Lung (tissue), 12 donors: ENCODE data around the gene TEAD4. TPM values are rescaled to one million over a fixed set of nuclear protein-coding genes. Genes with fewer than 3 reads are reported as not detected.
A peak's percentile ranks its signal among the peaks of the same experiment; 100 is the strongest.

Experiments
- ATAC-seq: fragments of 200-7000 bp; cut with Tn5 transposase; one replicate; pipeline ENCODE4 v1.9.1; 2020; ENCODE audit warnings: moderate number of reproducible peaks; ENCODE audit not compliant: insufficient read depth, low FRiP score
- DNase-seq, 3 donors: peaks; one replicate each; pipeline ENCODE4 v3.0.0-alpha.2; 2013 to 2017
- H3K27ac ChIP-seq, 2 donors: one replicate each; pipeline ENCODE4 v1.5.1; 2013; ENCODE audit warnings: mild to moderate bottlenecking in 2 of 2, moderate library complexity in 2 of 2, control low read depth in 1 of 2, inconsistent platforms in 1 of 2, low read depth in 1 of 2, low read length in 1 of 2
- H3K27me3 ChIP-seq, 3 donors: one replicate each; pipeline ENCODE4 v1.5.1; 2013; ENCODE audit warnings: low read length in 2 of 3; ENCODE audit not compliant: control insufficient read depth in 3 of 3, insufficient read depth in 3 of 3
- H3K36me3 ChIP-seq, 4 donors: one replicate each; pipeline ENCODE4 v1.5.1; 2013; ENCODE audit warnings: low read length in 4 of 4, mild to moderate bottlenecking in 1 of 4, moderate library complexity in 1 of 4; ENCODE audit not compliant: control insufficient read depth in 4 of 4, insufficient read depth in 4 of 4
- H3K4me1 ChIP-seq, 5 donors: one replicate each; pipeline ENCODE4 v1.5.1; 2013; ENCODE audit warnings: low read length in 5 of 5, mild to moderate bottlenecking in 2 of 5, moderate library complexity in 1 of 5; ENCODE audit not compliant: control insufficient read depth in 5 of 5, insufficient read depth in 5 of 5
- H3K4me3 ChIP-seq: one replicate; pipeline ENCODE4 v1.5.1; 2013; ENCODE audit warnings: mild to moderate bottlenecking, control low read depth, moderate library complexity
- H3K9ac ChIP-seq, 2 donors: one replicate each; pipeline ENCODE4 v1.5.1; 2013; ENCODE audit warnings: low read length in 2 of 2, control low read depth in 1 of 2; ENCODE audit not compliant: insufficient read depth in 1 of 2
- H3K9me3 ChIP-seq, 4 donors: one replicate each; pipeline ENCODE4 v1.5.1; 2013; ENCODE audit warnings: low read length in 3 of 4, mild to moderate bottlenecking in 1 of 4, moderate library complexity in 1 of 4; ENCODE audit not compliant: control insufficient read depth in 4 of 4, insufficient read depth in 3 of 4
- WGBS, 2 donors: extraction: QIAGEN DNeasy Blood & Tissue Kit; methylation state at CpG; one replicate each; pipeline ENCODE4 v1.1.7; 2013; 5-methylcytosine and 5-hydroxymethylcytosine counted together
- polyA plus RNA-seq, 2 donors: library from polyadenylated mRNA; stranded (reverse); fragments of 200-250 nt; gene quantifications; one replicate each; pipeline ENCODE4 v1.2.1, GENCODE V29; 2013
- total RNA-seq, 2 donors: library from RNA; depleted of rRNA in 1 of 2; stranded (reverse); fragments of >200 nt in 1 of 2; gene quantifications; one replicate each; pipeline ENCODE4 v1.2.1, GENCODE V29; 2014 to 2021
- TF ChIP-seq, protein P1 (sequence below): IDR thresholded peaks from 2 replicates; pipeline ENCODE4 v1.5.1; 2012; ENCODE audit warnings: mild to moderate bottlenecking; ENCODE audit errors: control extremely low read depth, extremely low read depth
- donor health status: control.
- donor health status: control.
- donor health status: Bipolar disorder and iron deficiency.
- donor health status: healthy.
- donor health status: DM: yes; HTN: yes; CAD: no.

Gene TEAD4
- total and polyA plus RNA-seq, 4 donors: 7.1 to 36.3 (median 28.8) TPM

DNA sequence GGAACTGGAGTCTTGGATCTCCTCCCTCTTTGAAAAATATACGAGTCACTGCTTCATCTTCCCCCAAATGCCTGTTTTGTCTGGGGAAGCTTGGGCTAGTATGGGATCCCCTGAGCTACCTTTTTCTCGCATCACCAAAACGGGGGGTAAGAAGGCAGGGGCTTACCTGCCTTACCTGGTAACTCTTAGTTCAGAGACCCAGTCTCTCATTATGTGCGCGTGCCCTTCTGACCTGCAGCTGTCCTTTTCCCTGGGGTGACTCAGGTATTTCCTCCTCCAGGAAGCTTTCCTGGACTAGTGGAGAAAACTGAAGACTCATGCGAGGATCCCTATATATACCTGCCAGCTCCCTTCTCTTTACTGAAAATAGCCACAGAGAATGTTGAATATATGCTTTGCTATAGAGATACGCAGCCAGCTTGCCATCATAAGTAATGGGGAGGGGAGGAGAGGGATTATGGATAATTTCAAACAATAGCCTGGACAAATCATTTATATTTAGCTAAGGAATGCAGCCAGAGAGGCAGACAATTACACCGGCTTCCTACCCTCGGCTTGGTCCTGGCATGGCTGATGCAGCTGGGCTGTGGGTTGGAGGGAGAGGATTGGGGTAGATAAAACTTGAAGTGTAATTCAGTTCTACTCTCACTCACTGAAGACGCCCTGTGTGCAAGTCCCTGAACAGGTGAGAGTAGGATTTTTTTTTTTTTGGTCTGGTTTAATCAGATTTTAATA, 119.1 kb downstream of the TEAD4 start:
- no peak for ATAC-seq
- Histone ChIP-seq H3K4me3 (peak overlapping the region; percentile 40), H3K9me3 (no peaks in the 10 kb centered on the region), H3K9ac (peak overlapping the region in 1 of 2 donors; percentile 70), H3K27me3 (no peaks in the 10 kb centered on the region), H3K27ac (peak overlapping the region; percentile 21 to 43), H3K36me3 (peaks cover 0 to 3% (median 0%) of the 10 kb centered on the region in 4 donors), H3K4me1 (peaks cover 8 to 26% (median 17%) of the 10 kb centered on the region in 5 donors)
- TF ChIP-seq, protein P1, sequence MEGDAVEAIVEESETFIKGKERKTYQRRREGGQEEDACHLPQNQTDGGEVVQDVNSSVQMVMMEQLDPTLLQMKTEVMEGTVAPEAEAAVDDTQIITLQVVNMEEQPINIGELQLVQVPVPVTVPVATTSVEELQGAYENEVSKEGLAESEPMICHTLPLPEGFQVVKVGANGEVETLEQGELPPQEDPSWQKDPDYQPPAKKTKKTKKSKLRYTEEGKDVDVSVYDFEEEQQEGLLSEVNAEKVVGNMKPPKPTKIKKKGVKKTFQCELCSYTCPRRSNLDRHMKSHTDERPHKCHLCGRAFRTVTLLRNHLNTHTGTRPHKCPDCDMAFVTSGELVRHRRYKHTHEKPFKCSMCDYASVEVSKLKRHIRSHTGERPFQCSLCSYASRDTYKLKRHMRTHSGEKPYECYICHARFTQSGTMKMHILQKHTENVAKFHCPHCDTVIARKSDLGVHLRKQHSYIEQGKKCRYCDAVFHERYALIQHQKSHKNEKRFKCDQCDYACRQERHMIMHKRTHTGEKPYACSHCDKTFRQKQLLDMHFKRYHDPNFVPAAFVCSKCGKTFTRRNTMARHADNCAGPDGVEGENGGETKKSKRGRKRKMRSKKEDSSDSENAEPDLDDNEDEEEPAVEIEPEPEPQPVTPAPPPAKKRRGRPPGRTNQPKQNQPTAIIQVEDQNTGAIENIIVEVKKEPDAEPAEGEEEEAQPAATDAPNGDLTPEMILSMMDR: no peak
- 45 to 47% methylated on average over 10 of the region's 10 CpGs for WGBS, 2 donors
- no peak for DNase-seq

DNA sequence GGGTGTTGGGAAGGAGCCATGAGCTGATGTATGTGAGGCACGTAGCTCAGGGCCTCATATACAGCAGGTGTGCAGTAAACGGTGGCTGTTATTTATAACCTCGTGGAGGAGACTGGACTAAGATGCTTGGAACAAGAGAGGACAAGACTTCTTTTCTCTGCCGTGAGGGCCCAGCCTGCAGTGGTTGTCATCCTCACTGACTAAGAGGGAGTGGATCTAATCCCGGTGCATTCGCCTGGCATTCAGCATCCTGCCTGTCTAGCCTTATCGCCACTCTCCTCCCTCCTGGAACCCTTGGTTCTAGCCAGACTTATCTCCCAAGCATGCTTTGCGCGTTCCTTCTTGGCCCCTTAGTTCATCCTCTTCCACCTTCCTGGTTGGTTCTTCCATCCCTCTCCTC, 121.9 kb downstream of the TEAD4 start:
- H3K9ac ChIP-seq: no peak overlapping the region
- H3K27me3 ChIP-seq: no peaks in the 10 kb centered on the region
- no peak overlapping the region for H3K4me3 ChIP-seq
- TF ChIP-seq, protein P1: no peak
- peaks cover 6 to 27% (median 19%) of the 10 kb centered on the region in 5 donors for H3K4me1 ChIP-seq
- DNase-seq: no peak
- peaks cover 0 to 5% (median 2%) of the 10 kb centered on the region in 4 donors for H3K36me3 ChIP-seq
- no peaks in the 10 kb centered on the region for H3K9me3 ChIP-seq
- no peak for ATAC-seq
- peak overlapping the region in 1 of 2 donors; percentile 46 for H3K27ac ChIP-seq
- WGBS, 2 donors: 75 to 81% methylated on average over 9 of the region's 9 CpGs

DNA sequence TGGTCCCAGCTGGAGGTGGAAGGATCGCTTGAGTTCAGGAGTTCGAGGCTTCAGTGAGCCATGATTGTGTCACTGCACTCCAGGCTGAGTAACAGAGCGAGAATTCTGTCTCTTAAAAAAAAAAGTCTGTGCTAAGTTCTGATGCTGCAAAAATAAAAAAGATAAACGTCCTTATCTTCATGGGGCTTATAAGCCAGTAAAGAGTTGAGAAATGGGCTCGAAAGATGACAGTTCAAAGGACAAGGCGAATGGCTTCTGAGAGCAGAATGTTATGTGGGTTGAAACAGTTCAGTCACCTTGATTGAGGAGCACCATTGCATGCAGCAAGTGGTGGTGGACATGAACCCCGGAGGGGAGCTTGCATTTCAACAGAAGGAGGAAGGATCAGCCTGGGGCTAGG, 122.7 kb downstream of the TEAD4 start:
- Histone ChIP-seq H3K27me3 (no peaks in the 10 kb centered on the region), H3K36me3 (peaks cover 0 to 7% (median 2%) of the 10 kb centered on the region in 4 donors), H3K4me3 (no peak overlapping the region), H3K27ac (peak overlapping the region in 1 of 2 donors; percentile 40), H3K4me1 (peaks cover 6 to 29% (median 12%) of the 10 kb centered on the region in 5 donors), H3K9ac (no peak overlapping the region), H3K9me3 (no peaks in the 10 kb centered on the region)
- TF ChIP-seq, protein P1: no peak
- DNase-seq (no peak), ATAC-seq (no peak)
- 69 to 80% methylated on average over 7 of the region's 7 CpGs for WGBS, 2 donors
